GM12892 (cell line): ENCODE results near the gene NME7.

ENCODE experiments used
- POLR2A ChIP-seq: IDR thresholded peaks from 2 replicates; pipeline ENCODE4 v1.6.1; 2011; ENCODE audit warnings: low read depth, low read length, control low read depth
- POLR2AphosphoS5 ChIP-seq: IDR thresholded peaks from 2 replicates; pipeline ENCODE4 v1.6.1; 2011; ENCODE audit warnings: low read depth, low read length, control low read depth
- TAF1 ChIP-seq: IDR thresholded peaks from 2 replicates; pipeline ENCODE4 v1.6.1; 2011; ENCODE audit warnings: low read depth, mild to moderate bottlenecking, control low read depth, low read length, borderline replicate concordance

DNA sequence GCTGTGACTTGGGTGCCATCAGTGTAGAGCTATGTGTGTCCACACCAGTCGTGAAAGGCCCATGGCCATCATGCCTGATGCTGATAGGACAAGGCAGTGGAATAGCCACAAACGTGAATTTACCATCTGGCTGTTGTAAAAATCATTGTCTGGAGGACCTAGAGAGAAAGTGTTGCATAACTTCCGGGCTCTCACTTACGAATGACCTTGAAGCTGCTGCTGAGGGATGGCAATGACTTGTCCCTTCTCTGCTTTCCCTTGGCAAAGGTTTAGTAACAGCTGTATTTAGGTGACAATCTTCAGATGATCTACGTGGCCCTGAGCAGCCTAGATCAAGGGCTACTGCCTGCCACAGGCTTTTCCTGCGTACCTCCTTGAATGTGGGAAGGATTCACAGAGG, 255.4 kb downstream of the NME7 start:
- TF ChIP-seq POLR2AphosphoS5 (no peak), POLR2A (no peak), TAF1 (no peak)
